Thyroid gland (tissue), 4 donors: ENCODE results near the gene EVA1A.

Experiments used
- CTCF ChIP-seq, 6 experiments: fragments of 200-600 bp in 3 of 6; fragments of 450-650 bp in 3 of 6; sonication (generic) in 3 of 6; IDR thresholded peaks; one replicate each; pipeline ENCODE4 v1.5.1; 2016 to 2019; ENCODE audit warnings: antibody characterized with exemption in 6 of 6, mild to moderate bottlenecking in 2 of 6, inconsistent platforms in 1 of 6, moderate library complexity in 1 of 6
- POLR2A ChIP-seq, 2 donors: fragments of 450-650 bp; IDR thresholded peaks; one replicate each; pipeline ENCODE4 v1.6.1; 2017; ENCODE audit warnings: antibody characterized with exemption in 2 of 2, mild to moderate bottlenecking in 2 of 2, moderate library complexity in 1 of 2

DNA sequence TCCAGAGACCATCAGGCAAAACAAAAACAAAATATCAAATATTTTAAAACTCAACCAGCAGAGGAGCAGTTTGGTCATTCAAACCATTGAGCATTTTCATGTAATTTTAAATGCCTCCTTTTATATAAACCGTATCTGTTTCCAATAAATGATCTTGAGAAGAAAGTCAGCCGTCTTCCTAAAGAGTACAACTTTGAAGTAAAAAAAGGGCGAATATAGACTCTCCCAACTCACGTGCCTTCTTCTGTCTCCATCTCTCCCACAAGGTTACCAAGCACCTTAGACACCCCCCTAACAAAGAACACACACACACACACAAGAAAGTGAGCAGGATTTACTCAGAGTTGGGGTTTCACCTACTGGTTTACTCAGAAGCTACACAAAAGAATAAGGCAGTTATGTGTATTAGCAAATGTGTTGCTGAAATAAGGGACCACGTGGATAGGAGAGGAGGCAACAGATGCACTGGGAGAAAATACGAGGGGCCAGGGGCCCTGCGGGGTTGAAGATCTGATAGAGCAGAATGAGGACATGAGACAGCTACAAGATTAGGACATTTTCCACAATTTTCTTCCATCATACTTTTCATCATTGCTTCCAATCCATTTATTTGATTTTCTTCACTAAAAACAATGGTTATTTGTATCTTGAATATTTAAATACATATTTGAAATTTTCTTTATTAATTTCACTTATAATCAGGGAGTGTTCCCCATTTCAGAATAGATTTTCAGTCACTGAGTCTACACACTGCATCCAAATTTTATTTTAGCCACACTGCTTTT is 45.0 kb downstream of the EVA1A start:
- TF ChIP-seq POLR2A (IDR thresholded peaks at IDR 0.05) (no peak), CTCF (IDR thresholded peaks at IDR 0.05) (no peak)
